GM21515 (cell line): ENCODE results near the gene PPP1CA.

Experiments
- ATAC-seq: cut with Tn5 transposase; IDR thresholded peaks from one replicate; pipeline ENCODE4 v1.9.1; 2021; ENCODE audit not compliant: unreplicated experiment

Gene PPP1CA

DNA sequence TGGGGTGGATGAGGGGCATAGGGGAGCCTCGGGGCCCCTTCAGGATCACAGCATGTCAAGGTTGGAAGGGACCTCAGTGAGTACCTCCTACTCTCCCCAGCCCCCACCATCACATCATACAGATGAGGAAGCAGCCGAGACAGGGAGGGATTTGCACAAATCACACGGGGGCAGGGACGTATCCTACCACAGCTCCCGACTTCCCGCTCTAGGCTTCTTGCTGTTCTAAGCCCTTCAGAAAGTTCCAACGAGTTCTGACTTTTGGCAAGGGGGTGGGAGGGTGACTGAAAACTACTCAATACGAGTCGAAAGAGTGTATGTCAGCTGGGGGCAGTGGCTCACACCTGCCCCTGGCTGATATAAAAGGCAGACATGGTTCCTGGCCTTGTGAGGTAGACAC, 14.6 kb downstream of the PPP1CA start:
- no peak for ATAC-seq

DNA sequence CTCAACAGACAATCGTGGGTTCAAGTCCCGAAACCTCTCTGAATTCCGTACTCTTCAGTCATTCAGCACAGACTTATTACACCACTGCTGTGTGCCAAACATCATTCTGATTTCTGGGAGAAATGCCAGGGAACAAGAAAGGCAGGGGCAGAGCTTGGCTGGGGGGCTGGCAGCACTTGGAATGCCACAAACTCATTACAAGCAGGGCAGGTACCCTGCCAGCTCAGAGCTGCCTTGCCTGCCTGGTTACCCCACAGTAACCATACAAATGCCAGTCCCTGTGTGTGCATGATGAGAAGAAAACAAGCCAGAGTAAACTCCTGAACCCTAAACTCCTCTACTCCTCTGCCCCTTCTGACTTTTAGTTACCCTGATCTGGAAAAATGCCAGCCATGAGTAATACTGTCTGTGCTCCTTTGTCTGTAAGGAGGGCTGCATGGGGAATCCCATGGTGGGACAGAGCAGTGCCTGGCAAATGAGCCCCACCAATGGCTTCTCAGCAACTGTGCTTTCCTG, 16.7 kb downstream of the PPP1CA start:
- no peak for ATAC-seq

DNA sequence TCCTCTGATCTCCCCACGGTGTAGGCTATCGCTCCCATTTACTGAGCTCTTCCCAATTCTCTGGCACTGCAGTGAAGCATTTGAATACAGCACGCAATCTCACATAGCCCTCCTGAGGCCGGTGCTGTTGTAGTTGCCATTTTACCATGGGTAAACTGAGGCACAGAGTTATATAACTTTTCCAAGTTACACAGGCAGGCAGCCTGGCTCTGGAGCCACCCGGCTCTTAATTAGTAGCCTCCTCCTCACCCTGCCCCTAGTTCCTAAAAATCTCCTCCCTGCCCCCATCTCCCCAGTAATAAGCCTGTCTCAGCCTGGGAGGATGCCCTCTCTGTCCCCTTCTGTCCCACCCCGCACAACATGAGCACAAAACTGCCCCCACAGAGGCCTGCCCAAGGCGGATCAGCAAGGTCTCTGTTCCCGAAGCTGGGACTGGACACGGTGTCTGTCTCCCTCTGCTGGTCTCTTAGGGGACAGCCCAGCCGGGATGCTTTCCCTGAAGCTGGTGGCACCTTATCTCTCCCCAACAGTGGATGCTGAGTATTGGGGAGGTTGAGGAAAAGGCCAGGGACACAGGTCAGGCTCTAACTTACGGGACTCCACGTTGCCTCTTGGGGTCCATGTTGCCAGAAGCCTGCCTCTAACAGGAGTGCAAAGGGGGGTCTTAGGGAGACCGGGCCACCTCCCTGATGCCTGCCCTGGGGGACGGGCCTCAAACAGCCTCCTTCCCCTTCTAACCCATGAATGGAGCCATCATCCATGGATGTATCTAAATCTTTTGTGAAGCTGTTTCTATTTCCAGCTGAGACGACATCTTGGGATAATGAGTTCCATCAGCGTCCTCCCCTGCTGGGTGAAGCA, 19.2 kb downstream of the PPP1CA start:
- ATAC-seq: peak; percentile 58

DNA sequence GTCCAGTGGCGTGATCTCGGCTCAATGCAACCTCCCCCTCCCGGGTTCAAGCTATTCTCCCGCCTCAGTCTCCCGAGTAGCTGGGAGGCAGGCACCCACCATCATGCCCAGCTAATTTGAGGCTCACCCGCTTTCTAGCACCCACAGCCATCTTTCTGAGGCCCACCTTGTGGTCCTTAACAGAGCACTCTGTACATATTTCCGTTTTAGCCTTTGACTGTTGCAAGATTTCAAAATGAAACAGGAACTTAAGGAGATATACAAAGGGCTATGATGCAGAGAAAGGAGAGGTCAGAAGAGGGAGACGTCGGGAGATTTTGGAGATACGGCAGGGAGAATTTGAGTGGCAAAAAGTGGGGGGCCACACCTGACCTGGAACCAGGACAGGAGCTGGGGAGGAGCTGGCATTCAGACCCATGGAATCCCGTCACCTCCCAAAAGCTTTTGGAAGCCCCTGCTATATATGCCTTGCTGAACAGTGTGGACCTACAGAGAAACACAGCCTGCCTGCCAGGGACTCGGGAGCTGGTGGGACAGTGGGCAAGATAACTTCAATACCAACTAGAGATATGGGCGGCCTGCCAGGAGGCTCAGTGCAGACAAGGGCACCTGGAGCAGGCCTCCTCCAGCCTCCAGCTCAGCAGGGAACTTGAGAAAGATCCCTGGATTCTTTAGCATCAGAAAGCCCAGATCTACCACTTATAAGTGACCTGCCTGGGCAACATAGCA, 20.2 kb downstream of the PPP1CA start:
- no peak for ATAC-seq

DNA sequence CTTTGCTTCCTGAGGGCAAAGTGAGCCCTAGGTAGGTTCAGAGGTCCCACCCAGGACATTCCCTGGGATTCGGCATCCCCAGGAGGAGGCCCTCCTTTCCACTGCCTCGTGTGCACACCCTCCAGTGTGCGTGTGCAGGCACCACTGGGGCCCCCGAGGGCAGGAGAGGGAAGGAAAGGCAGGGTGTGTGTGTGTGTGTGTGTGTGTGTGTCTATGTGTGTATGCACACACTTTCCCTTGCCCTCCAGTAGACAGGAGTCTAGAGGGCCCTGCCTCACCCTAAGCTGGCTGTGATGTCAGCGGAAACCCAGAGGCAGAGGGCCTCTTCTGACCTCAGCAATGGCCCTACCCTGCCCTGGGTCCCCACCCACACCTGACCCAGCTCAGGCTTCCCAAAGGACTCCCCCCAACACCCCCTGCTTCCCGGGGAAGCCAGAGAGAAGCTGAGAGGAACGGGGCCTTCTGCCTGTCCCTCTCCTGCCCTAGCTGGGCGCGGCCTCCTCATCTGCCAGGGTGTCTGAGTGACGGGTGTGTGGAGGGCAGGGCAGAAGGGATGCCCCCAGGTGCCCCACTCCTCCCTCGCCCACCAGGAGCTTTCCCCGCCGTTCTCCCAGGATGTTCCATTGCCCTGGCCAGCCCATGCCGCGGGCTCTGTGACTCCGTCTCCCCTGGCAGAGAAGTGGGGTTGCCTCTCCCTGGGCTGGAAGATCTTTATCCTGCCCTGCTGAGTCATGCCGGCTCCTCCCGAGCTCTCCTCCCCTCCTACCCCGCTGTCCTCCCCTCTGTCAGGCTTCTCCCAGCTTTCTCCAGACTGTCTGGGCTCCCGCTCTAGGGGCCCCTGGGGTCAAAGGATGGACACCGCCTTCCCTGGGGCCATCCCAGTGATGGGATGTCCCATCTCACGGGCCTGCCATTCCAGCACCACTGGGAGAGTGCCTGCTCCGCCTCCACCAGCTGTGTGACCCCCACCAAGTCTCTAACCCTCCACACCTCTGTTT, 22.3 kb downstream of the PPP1CA start:
- ATAC-seq: no peak

DNA sequence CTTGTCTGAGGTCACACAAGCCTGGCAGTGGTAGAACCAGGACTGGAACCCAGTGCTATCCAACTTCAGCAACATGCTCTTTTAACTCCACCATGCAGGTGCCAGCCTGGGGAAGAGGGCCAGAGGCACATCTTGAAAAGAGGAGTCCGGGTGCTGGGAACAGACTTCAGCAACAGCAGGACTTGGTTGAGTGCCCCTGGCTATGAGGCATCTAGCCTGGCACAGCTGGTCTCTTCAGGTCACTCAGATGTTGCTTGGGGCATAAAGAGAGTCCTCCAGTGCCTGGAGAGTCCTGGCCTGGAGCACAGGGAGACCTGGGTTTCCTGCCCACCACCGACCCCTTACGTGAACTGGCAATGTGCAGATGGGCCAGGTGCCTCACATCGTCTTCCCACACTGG, 23.1 kb downstream of the PPP1CA start:
- no peak for ATAC-seq

DNA sequence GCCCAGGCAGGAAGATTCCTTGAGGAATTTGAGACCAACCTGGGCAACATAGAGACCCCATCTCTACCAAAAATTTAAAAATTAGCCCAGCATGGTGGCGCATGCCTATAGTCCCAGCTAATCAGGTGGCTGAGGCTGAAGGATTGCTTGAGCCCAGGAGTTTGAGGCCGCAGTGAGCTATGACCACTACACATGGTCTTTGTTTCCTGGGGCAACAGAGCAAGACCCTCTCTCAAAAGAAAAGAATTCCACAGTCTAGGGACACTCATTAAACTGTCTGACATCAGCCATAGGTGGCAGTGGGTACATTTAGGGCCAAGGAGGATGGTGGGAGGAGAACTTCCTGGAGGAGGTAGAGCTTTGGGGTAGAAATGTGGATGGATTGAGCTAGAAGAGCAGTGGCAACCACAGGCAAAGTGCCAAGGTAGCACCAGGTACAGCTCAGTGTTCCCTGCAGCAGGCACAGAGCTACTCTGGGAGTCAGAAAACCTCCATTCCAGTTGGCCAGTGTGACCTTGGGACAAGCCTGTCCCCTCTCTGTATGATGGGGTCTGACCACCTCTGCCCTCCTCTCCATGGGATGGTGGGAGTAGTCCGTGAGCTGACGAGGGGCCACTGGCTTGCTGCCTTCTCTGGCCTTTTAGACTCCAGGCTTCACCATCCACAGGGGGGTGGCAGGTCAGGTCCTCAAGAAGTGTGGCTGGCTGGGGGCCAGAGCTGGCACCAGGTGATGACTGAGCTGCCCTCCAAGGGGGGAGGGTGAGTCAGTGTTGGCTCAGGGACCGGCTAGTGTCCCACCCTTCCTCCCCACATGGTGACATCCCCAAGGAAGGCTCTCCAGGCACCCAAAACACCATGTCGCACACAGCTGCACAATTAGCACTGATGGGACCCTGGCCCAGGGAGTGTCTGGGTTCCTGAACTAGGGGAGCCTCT, 24.5 kb downstream of the PPP1CA start:
- no peak for ATAC-seq

DNA sequence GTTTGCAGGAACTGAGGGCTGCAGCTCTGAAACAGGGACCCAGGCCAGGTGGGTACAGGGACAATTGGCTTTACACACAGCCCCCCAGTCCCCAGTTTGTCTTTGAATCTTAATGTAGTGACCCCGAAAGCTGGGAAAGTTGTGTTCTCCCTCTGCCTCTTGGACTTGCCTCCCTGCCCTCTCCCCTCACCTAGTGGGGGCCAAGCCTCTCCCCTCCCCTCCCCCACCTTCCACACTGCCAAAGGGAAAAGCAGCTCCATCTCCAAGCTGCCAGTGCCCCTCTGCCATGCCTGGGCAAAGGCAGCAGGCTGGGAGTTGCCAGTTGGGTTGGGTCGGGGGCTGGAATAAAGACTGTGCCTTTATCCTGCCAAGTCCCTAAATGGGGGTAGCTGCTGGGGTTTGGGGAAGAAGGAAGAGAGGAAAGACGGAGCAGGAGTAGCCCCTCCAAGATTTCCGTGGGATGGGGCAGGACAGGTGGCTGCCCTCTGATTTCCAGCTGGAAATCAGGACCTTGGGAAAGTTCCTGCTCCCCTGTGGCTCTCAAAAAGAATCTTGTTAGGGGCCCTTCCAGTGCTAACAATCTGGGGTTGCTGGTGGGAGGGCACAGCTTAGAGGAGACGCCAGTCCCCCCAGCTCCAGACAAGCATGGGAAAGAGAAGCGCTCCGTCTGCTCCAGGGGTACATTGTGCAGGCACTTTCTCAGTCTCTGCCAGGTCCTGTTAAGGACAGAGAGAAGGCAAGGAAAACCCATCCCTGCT, 25.4 kb downstream of the PPP1CA start:
- ATAC-seq: no peak

DNA sequence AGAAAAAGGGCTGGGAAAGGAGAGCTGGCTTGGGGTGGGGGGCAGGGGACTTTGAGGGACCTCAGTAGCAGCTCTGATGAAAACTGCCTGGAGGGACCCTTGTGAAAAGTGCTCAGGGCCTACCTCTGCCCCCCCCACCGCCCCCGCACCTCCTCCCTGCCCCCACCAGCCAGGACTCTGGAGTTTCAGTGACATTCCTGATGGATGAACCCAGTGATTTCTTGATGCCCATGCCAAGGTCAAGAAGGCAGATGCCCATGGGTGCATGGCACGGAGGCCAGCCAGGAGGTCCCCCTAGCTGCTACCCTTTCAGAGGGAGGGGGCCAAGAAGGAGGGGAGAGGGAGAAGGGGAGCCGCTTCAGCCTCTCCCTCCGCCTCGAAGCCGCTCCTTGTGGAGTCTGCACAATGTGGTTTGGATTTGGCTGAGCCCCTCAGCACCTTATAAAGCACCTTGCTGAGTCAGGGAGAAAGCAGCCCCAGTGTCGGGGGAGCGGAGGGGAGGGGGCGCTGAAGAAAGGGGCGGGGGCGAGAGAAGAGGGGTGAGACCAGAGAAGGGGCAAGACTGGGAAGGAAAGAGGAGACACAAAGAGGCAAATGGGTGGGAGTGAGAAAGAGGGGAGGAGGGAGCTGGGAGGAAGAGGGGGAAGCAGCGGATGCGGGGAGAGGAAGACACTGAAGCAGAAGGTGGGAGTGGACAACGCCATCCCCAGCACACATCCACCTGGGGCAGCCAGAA, 26.2 kb downstream of the PPP1CA start:
- no peak for ATAC-seq

DNA sequence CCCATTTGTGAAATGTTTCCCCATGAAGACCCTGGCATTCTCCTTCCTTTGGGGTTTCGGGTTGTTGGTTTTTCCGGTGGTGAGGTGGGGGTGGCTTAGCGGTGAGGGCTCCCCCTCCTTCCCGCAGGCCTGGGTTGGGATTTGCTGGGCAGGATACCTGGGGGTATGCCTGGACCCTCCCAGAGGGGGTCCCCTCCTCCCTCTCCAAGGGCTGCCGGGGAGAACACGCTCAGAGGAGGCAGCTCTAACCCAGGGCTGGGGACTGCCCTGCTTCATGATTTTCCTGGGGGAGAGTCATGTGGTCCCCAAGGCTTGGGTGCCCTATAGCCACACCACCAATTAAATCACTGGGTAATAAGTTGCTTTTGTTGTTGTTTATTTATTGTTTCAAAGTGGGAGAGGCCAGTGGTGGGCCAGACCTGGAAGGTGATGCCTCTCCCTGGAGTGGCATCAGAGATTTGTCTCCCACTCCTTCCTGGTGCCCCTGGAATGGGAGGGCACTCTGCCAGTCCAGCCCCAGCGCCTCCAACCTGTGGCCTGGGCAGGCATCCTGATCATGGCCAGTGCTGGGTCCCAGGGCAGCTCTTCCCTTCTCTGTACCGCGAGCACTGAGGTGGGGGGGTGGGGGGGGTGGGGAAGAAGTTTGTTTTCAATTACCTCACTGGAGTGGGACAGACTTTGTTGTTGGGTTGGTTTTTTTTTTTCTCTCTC, 26.9 kb downstream of the PPP1CA start:
- no peak for ATAC-seq

DNA sequence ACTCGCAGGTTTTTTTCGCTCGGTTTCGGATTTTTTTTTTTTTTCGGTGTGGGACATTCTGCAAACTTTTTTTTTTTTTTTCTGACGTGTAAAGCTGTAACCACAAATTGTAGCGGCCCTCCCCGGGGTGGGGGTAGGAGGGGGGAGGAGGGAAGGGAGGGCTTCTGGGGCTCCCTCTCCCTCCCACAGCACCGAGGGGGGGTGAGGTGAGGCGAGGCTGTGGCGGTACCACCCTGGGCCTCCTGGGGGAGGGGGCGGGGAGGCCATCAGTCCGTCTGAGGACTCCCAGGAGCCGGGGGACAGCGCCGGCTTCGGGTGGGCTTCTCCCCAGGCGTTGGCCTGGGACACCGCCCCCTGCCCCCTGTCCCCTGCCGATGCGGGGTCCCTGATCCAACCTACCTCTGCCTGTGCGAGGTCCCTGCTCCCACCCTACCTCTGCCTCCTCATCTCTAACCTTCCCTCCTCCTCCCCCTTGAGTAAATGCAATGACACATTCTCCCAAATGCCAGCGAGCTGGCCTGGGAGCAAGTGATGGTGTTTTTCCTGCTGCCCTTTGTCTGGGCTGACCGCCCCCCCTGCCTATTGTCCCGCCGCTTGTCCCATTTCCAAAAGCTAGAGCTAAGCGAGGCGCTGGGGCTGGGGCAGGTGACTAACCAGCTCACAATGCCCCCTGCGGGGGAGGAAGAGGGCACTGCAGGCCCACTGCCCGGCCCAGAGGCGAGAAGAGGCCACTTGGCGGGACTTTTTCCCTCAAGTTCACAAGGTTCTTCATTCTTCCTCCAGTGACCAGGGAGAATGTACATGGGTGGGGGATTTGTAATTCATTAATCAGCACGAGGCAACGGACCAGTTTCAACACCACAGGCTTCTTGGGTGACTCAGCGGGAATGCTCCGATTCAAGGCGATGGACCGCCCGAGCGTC, 27.7 kb downstream of the PPP1CA start:
- no peak for ATAC-seq

DNA sequence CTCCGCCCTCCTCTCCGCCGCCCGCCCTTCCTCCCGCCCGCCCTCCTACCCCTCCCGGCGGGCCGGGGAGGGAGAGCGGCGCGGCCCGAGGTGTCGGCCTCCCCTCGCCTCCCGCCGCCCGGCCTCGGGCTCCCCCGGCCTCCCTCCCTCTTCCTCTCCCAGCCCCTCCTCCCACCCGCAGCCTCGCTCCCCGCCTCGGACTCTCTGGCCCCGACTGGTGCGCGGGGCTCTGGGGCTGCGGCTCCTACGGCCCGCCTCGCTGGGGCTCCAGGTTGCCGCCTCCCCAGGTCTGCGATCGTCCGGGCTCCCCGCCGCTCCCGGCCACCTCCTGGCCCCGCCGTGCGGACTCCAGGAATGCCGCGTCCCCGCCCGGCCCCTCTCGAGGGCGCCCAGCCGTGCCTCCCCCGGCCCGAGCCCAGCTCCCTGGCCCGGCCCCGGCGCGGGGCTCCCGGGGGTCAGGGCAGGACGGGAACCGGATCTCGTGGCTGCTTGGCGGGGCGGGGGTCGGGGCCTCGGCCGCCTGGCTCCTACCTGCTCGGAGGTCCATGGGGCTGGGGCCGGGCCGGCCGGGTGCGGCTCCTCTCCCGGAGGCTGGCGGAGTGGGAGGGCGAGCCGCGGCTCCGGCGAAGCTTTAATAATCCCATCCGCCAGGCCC, 28.5 kb downstream of the PPP1CA start, which contains the start of gene CLCF1:
Gene CLCF1, minus strand, starts transcription at position 606 of the 655 bp plus-strand sequence. Its CDS starts 59 bp downstream, at position 547.
- no peak for ATAC-seq

DNA sequence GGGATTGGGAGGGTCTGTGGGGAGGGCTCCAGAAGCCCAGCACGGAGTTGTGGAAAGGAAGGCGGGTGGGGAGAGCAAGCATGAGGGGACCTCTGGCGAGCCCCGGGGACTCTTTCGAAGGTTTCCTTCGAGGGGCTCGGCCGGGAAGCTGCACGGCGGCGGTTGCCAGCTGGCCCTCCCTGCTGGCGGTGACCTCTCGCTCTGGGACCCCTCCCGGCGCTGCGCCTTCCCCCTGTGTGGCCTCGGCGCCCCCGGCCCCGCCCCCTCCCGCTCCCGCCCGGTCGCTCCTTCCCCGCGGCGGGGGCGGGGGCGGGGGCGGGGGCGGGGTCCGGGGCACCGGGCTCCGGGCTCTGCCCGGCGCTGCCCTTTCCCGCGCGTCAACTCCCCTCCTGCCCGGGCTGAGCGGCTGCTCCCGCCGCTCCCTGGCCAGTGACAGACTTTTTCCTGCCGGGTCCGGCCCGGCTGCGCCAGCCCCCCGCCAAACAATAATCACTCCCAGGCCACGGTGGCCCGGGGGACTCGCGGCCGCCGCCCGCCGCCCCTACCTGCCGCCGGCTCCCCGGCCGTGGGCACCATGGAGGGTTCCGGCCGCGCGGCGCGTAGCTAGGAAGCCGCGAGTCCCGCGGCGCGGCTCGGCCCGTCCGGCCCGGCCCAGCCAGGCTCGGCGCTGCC, 29.2 kb downstream of the PPP1CA start:
- no peak for ATAC-seq

DNA sequence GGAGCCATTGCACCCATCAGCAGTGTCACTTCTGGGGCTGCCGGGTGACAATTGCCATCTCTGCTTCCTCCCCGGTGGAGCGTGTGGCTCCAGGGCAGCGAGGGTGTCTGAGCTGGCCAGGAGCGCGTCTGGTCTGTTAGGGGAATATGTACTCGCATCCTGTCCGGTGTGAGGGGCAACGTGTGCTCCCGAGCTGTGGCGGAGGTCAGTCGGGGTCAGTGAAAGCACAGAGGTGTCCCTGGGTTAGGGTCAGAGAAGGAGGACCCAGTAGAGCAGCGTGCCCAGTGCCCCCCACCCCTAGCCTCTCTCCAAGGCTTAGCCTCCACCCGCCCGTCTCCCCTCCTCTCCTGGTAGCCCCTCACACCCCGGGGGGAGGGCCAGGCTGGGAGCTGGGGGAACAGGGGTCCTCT, 29.7 kb downstream of the PPP1CA start:
- no peak for ATAC-seq

DNA sequence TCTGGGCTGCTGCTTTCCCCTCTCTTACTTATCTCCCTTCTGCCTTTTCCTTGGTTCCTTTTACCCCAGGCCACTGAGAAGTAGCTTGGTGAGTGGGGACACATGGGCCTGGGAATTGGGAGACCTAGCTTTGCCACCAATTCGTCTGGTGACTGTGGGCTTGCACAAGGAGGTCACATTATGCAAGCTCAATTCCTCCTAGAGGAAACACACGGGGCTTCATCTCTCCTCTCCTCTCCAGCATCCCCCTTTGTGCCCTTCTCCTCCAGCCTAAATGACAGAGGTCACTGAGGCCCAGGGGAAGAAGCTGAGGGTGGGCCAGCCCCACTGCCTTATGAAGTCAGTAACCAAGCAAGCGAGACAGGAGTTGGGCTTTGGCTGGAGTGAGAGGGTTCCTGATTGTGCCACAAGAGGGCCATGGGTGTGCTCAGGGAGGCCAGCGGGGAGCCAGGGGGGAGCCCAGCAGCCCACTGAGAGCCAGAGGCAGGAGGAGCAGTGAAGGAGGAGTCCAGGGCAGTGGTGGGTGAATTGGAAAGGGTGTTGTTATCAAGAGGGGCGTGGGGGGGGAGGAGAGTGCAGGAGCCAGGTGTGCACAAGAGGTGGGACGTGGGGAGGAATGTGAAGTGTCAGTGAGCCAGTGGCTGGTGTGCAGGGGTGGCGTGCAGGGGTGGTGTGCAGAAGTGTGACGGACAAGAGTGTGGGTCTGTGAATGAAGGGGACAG, 30.3 kb downstream of the PPP1CA start:
- no peak for ATAC-seq
